GM18870 (cell line): ENCODE measurements around the gene CHCHD1.
"Not testable (repeated sequence)": the region's sequence is repeated elsewhere in the genome, so short reads cannot be mapped to it uniquely, and the experiment has no call there.

ENCODE experiments used
- ATAC-seq: cut with Tn5 transposase; IDR thresholded peaks from one replicate; pipeline ENCODE4 v1.9.1; 2021; ENCODE audit warnings: moderate library complexity; ENCODE audit not compliant: unreplicated experiment

The CHCHD1 gene

GRCh38 chr10:73768881-73769280, 13.0 kb upstream of the CHCHD1 start:
- ATAC-seq = no peak

- ATAC-seq = no peak
Measured at GRCh38 chr10:73769396-73769795, 12.5 kb upstream of the CHCHD1 start.

- peak; percentile 35 for ATAC-seq
Measured at GRCh38 chr10:73771722-73772280, 10.0 kb upstream of the CHCHD1 start.

- peak; percentile 47 for ATAC-seq
Measured at GRCh38 chr10:73772281-73773151, 9.3 kb upstream of the CHCHD1 start.

- no peak for ATAC-seq
Measured at GRCh38 chr10:73773152-73773879, 8.5 kb upstream of the CHCHD1 start.

- ATAC-seq = no peak
Measured at GRCh38 chr10:73774637-73775036, 7.2 kb upstream of the CHCHD1 start.

- no peak for ATAC-seq
Measured at GRCh38 chr10:73779018-73779417, 2.8 kb upstream of the CHCHD1 start.

- ATAC-seq = no peak
Measured at GRCh38 chr10:73779539-73780197, 2.2 kb upstream of the CHCHD1 start.

- ATAC-seq = no peak
Measured at GRCh38 chr10:73780301-73780700, 1.5 kb upstream of the CHCHD1 start.

- no peak for ATAC-seq
Measured at GRCh38 chr10:73780966-73781365, 882 bp upstream of the CHCHD1 start.

GRCh38 chr10:73781548-73781878, 335 bp upstream of the CHCHD1 start:
- ATAC-seq = no peak

- ATAC-seq = no peak
Measured at GRCh38 chr10:73782749-73783085, 869 bp downstream of the CHCHD1 start.

- ATAC-seq = peak; percentile 74
Measured at GRCh38 chr10:73785211-73785720, 3.4 kb downstream of the CHCHD1 start, which contains the start of gene ZSWIM8. Gene ZSWIM8 (plus strand): TSS chr10:73785606. CDS start chr10:73785879, 273 bp downstream.

GRCh38 chr10:73785721-73786511, 4.1 kb downstream of the CHCHD1 start:
- peak; percentile 2 for ATAC-seq

- no peak for ATAC-seq
Measured at GRCh38 chr10:73786512-73786885, 4.7 kb downstream of the CHCHD1 start.

GRCh38 chr10:73787031-73787800, 5.4 kb downstream of the CHCHD1 start:
- not testable (repeated sequence) for ATAC-seq

GRCh38 chr10:73788864-73789658, 7.2 kb downstream of the CHCHD1 start:
- no peak for ATAC-seq

GRCh38 chr10:73789659-73790055, 7.8 kb downstream of the CHCHD1 start:
- no peak for ATAC-seq
